HEK293 (cell line): ENCODE results near the gene TBX5.

ENCODE experiments used
- CTCF ChIA-PET: fragments of 350-600 bp; formaldehyde crosslinking; extraction: SDS; loops from one replicate; lab custom pipeline; 2021; ENCODE audit warnings: antibody characterized with exemption; lab: Yijun Ruan, JAX
- POLR2A ChIA-PET: fragments of 300-600 bp; formaldehyde crosslinking; extraction: SDS; loops from one replicate; lab custom pipeline; 2020; ENCODE audit warnings: antibody characterized with exemption, inconsistent platforms; lab: Yijun Ruan, JAX
- H3K27ac ChIP-seq: fragments of 200-500 bp; sonication (Bioruptor generic); 2 replicates; pipeline ENCODE4 v1.5.1; 2014; ENCODE audit warnings: low read depth, low read length, control low read depth, inconsistent platforms; ENCODE audit errors: extremely low read depth
- H3K36me3 ChIP-seq, 2 experiments: fragments of 200-500 bp in 1 of 2; sonication (Bioruptor generic) in 1 of 2; 1 replicate in 1 of 2; 2 replicates in 1 of 2; pipeline ENCODE4 v1.5.1; 2014 to 2017; ENCODE audit warnings: inconsistent platforms in 2 of 2, low read length in 2 of 2; ENCODE audit not compliant: control insufficient read depth in 2 of 2, insufficient read depth in 1 of 2
- H3K4me1 ChIP-seq: fragments of 200-500 bp; sonication (Bioruptor generic); 2 replicates; pipeline ENCODE4 v1.5.1; 2014; ENCODE audit warnings: mild to moderate bottlenecking, low read length, inconsistent platforms; ENCODE audit not compliant: control insufficient read depth, insufficient read depth
- H3K4me3 ChIP-seq: 2 replicates; pipeline ENCODE4 v1.5.1; 2011; ENCODE audit warnings: low read depth, mild to moderate bottlenecking, control low read depth, low read length, moderate library complexity
- H3K9me3 ChIP-seq: fragments of 200-500 bp; sonication (Bioruptor generic); 2 replicates; pipeline ENCODE4 v1.5.1; 2014; ENCODE audit warnings: low read depth, low read length, inconsistent platforms; ENCODE audit not compliant: control insufficient read depth, insufficient read depth
- FEZF1 ChIP-seq: fragments of 450-650 bp; formaldehyde crosslinking; IDR thresholded peaks from 2 replicates; pipeline ENCODE4 v1.5.1; 2016; ENCODE audit warnings: missing biosample characterization, missing genetic modification characterization
- MZF1 ChIP-seq: fragments of 450-650 bp; formaldehyde crosslinking; IDR thresholded peaks from 2 replicates; pipeline ENCODE4 v1.5.1; 2017; ENCODE audit warnings: missing biosample characterization, missing genetic modification characterization, borderline replicate concordance
- RBAK ChIP-seq: fragments of 450-650 bp; formaldehyde crosslinking; IDR thresholded peaks from 2 replicates; pipeline ENCODE4 v1.5.1; 2016; ENCODE audit warnings: missing biosample characterization, missing genetic modification characterization
- REPIN1 ChIP-seq: fragments of 450-650 bp; formaldehyde crosslinking; IDR thresholded peaks from 2 replicates; pipeline ENCODE4 v1.5.1; 2017; ENCODE audit warnings: missing biosample characterization, missing genetic modification characterization, low read depth
- ZBTB20 ChIP-seq: fragments of 450-650 bp; formaldehyde crosslinking; IDR thresholded peaks from 2 replicates; pipeline ENCODE4 v1.5.1; 2016; ENCODE audit warnings: missing biosample characterization, missing genetic modification characterization
- ZBTB48 ChIP-seq: fragments of 450-650 bp; formaldehyde crosslinking; IDR thresholded peaks from 2 replicates; pipeline ENCODE4 v1.5.1; 2016; ENCODE audit warnings: missing biosample characterization, missing genetic modification characterization
- ZFP3 ChIP-seq: fragments of 450-650 bp; formaldehyde crosslinking; IDR thresholded peaks from 2 replicates; pipeline ENCODE4 v1.5.1; 2016; ENCODE audit warnings: low read depth, missing biosample characterization, missing genetic modification characterization
- ZFP37 ChIP-seq: fragments of 450-650 bp; formaldehyde crosslinking; IDR thresholded peaks from 2 replicates; pipeline ENCODE4 v1.5.1; 2016; ENCODE audit warnings: missing biosample characterization, missing genetic modification characterization
- ZNF174 ChIP-seq: fragments of 450-650 bp; formaldehyde crosslinking; IDR thresholded peaks from 2 replicates; pipeline ENCODE4 v1.5.0; 2017; ENCODE audit warnings: missing biosample characterization, mild to moderate bottlenecking, missing genetic modification characterization
- ZNF184 ChIP-seq: fragments of 450-650 bp; IDR thresholded peaks from 2 replicates; pipeline ENCODE4 v1.5.1; 2018; ENCODE audit warnings: missing biosample characterization, mild to moderate bottlenecking, missing genetic modification characterization
- ZNF202 ChIP-seq: fragments of 450-650 bp; formaldehyde crosslinking; IDR thresholded peaks from 2 replicates; pipeline ENCODE4 v1.5.1; 2016; ENCODE audit warnings: missing biosample characterization, missing genetic modification characterization, borderline replicate concordance
- ZNF211 ChIP-seq: fragments of 450-650 bp; formaldehyde crosslinking; IDR thresholded peaks from 2 replicates; pipeline ENCODE4 v1.5.1; 2016; ENCODE audit warnings: low read depth, missing biosample characterization, missing genetic modification characterization
- ZNF214 ChIP-seq: fragments of 450-650 bp; formaldehyde crosslinking; IDR thresholded peaks from 2 replicates; pipeline ENCODE4 v1.5.1; 2017; ENCODE audit warnings: missing biosample characterization, mild to moderate bottlenecking, missing genetic modification characterization, borderline replicate concordance
- ZNF302 ChIP-seq: fragments of 450-650 bp; formaldehyde crosslinking; IDR thresholded peaks from 2 replicates; pipeline ENCODE4 v1.5.1; 2016; ENCODE audit warnings: missing biosample characterization, missing genetic modification characterization, low read depth
- ZNF324 ChIP-seq: fragments of 450-650 bp; formaldehyde crosslinking; IDR thresholded peaks from 2 replicates; pipeline ENCODE4 v1.5.1; 2016; ENCODE audit warnings: missing biosample characterization, missing genetic modification characterization
- ZNF354C ChIP-seq: fragments of 450-650 bp; formaldehyde crosslinking; IDR thresholded peaks from 2 replicates; pipeline ENCODE4 v1.5.1; 2016; ENCODE audit warnings: missing biosample characterization, missing genetic modification characterization, low read depth, borderline replicate concordance
- ZNF366 ChIP-seq: fragments of 450-650 bp; formaldehyde crosslinking; conservative IDR thresholded peaks from 2 replicates; pipeline ENCODE4 v1.5.1; 2016; ENCODE audit warnings: missing biosample characterization, missing genetic modification characterization
- ZNF391 ChIP-seq: fragments of 450-650 bp; formaldehyde crosslinking; IDR thresholded peaks from 2 replicates; pipeline ENCODE4 v1.5.1; 2016; ENCODE audit warnings: low read depth, missing biosample characterization, missing genetic modification characterization, borderline replicate concordance
- ZNF416 ChIP-seq: fragments of 450-650 bp; formaldehyde crosslinking; IDR thresholded peaks from 2 replicates; pipeline ENCODE4 v1.5.1; 2016; ENCODE audit warnings: missing biosample characterization, missing genetic modification characterization
- ZNF473 ChIP-seq: fragments of 450-650 bp; formaldehyde crosslinking; IDR thresholded peaks from 2 replicates; pipeline ENCODE4 v1.5.1; 2017; ENCODE audit warnings: missing biosample characterization, missing genetic modification characterization
- ZNF510 ChIP-seq: fragments of 450-650 bp; formaldehyde crosslinking; IDR thresholded peaks from 2 replicates; pipeline ENCODE4 v1.5.1; 2018; ENCODE audit warnings: mild to moderate bottlenecking, missing genetic modification characterization, missing biosample characterization; ENCODE audit not compliant: insufficient replicate concordance
- ZNF621 ChIP-seq: fragments of 450-650 bp; formaldehyde crosslinking; IDR thresholded peaks from 2 replicates; pipeline ENCODE4 v1.5.1; 2017; ENCODE audit warnings: missing biosample characterization, missing genetic modification characterization
- ZNF624 ChIP-seq: fragments of 450-650 bp; formaldehyde crosslinking; IDR thresholded peaks from 2 replicates; pipeline ENCODE4 v1.5.1; 2017; ENCODE audit warnings: missing biosample characterization, missing genetic modification characterization
- ZNF658 ChIP-seq: fragments of 450-650 bp; formaldehyde crosslinking; IDR thresholded peaks from 2 replicates; pipeline ENCODE4; 2016; ENCODE audit warnings: missing biosample characterization, missing genetic modification characterization
- ZNF701 ChIP-seq: fragments of 450-650 bp; formaldehyde crosslinking; IDR thresholded peaks from 2 replicates; pipeline ENCODE4 v1.5.1; 2016; ENCODE audit warnings: missing biosample characterization, missing genetic modification characterization
- TF ChIP-seq, protein P1 (sequence below): fragments of 450-650 bp; formaldehyde crosslinking; IDR thresholded peaks from 2 replicates; pipeline ENCODE4 v1.5.1; 2016; ENCODE audit warnings: missing biosample characterization, missing genetic modification characterization
- TF ChIP-seq, protein P2 (sequence below): fragments of 450-650 bp; formaldehyde crosslinking; IDR thresholded peaks from 2 replicates; pipeline ENCODE4 v1.5.1; 2016; ENCODE audit warnings: missing biosample characterization, missing genetic modification characterization
- TF ChIP-seq, protein P3 (sequence below): fragments of 450-650 bp; formaldehyde crosslinking; IDR thresholded peaks from 2 replicates; pipeline ENCODE4 v1.5.1; 2017; ENCODE audit warnings: missing biosample characterization, missing genetic modification characterization

The TBX5 gene

DNA sequence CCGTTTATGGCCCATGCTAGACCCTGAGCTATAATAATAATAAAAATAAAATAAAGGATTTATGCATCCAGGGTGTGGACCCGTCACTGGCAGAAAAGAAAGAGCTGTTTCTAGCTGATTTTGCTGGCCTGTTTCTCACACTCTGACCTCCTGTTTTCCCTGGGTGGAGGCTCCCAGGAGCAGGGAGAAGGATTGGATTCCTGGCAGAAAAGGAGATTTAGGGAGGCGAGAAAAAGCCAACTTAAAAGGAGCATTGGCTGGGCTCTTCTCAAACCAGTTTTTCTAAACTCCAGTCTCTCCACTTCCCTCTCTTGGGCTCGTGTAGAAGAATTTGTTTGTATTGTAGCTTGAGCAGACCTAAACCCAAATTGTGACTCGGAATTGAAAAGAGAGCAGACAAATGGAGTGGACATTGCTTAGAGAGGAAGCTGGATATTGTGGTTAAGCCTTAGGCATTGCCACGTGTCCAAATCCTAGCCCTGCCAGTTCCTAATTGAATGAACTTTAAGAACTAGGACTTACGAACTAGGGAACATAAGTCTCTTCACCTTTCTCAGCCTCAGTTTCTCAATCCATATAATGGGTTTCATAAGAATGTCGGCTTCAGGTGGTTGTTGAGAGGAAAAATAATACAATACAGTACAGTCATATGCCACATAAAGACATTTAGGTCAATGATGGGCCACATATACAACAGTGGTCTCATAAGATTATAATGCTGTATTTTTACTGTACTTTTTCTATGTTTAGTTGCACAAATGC lies 14.4 kb upstream of the TBX5 start:
- no peaks in the 10 kb centered on the region for H3K36me3 ChIP-seq
- TF ChIP-seq FEZF1 (tag by site-specific recombination): no peak
- no peak for TF ChIP-seq ZNF174 (tag by site-specific recombination)
- TF ChIP-seq, protein P1, sequence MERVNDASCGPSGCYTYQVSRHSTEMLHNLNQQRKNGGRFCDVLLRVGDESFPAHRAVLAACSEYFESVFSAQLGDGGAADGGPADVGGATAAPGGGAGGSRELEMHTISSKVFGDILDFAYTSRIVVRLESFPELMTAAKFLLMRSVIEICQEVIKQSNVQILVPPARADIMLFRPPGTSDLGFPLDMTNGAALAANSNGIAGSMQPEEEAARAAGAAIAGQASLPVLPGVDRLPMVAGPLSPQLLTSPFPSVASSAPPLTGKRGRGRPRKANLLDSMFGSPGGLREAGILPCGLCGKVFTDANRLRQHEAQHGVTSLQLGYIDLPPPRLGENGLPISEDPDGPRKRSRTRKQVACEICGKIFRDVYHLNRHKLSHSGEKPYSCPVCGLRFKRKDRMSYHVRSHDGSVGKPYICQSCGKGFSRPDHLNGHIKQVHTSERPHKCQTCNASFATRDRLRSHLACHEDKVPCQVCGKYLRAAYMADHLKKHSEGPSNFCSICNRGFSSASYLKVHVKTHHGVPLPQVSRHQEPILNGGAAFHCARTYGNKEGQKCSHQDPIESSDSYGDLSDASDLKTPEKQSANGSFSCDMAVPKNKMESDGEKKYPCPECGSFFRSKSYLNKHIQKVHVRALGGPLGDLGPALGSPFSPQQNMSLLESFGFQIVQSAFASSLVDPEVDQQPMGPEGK (tag by site-specific recombination): no peak
- TF ChIP-seq ZNF658 (tag by site-specific recombination): no peak
- no peak for TF ChIP-seq ZNF416 (tag by site-specific recombination)
- TF ChIP-seq REPIN1 (tag by site-specific recombination): no peak
- TF ChIP-seq ZNF302 (tag by site-specific recombination): no peak
- no peak for TF ChIP-seq ZNF366 (tag by site-specific recombination)
- no peak for TF ChIP-seq ZNF510 (tag by site-specific recombination)
- H3K4me3 ChIP-seq: no peak overlapping the region
- ChIA-PET CTCF (no interaction called here), POLR2A (no interaction called here)
- no peaks in the 10 kb centered on the region for H3K9me3 ChIP-seq
- no peaks in the 10 kb centered on the region for H3K4me1 ChIP-seq
- no peak overlapping the region for H3K27ac ChIP-seq

DNA sequence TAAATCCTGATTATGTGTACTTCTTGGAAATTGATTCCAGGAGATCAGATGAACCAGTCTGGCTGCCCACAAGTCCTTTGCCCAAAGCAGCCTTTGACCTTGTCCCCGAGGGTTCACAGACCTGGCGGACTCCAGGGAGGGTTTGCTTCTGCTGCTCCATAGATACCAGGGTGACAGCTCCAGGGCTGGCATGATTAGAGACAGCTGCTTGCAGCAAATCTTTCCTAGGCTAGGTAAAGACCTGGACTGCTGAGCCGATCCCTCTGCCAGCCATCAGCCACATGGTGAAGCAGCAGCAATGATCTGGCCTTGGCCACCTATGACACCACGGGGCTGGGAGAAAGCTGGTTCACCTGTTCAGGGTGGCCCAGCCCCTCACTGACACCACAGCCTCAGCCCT lies 10.1 kb upstream of the TBX5 start:
- Histone ChIP-seq H3K36me3 (no peaks in the 10 kb centered on the region), H3K27ac (no peak overlapping the region), H3K9me3 (no peaks in the 10 kb centered on the region), H3K4me1 (no peaks in the 10 kb centered on the region), H3K4me3 (no peak overlapping the region)
- ChIA-PET POLR2A (no interaction called here), CTCF (no interaction called here)
- TF ChIP-seq ZNF621 (tag by site-specific recombination): no peak
- no peak for TF ChIP-seq ZBTB48 (tag by site-specific recombination)
- no peak for TF ChIP-seq ZNF473
- no peak for TF ChIP-seq ZNF211 (tag by site-specific recombination)
- TF ChIP-seq ZFP37: no peak
- no peak for TF ChIP-seq MZF1 (tag by site-specific recombination)
- no peak for TF ChIP-seq ZNF184 (tag by site-specific recombination)
- no peak for TF ChIP-seq ZNF354C
- TF ChIP-seq ZNF701 (tag by site-specific recombination): no peak
- TF ChIP-seq, protein P2, sequence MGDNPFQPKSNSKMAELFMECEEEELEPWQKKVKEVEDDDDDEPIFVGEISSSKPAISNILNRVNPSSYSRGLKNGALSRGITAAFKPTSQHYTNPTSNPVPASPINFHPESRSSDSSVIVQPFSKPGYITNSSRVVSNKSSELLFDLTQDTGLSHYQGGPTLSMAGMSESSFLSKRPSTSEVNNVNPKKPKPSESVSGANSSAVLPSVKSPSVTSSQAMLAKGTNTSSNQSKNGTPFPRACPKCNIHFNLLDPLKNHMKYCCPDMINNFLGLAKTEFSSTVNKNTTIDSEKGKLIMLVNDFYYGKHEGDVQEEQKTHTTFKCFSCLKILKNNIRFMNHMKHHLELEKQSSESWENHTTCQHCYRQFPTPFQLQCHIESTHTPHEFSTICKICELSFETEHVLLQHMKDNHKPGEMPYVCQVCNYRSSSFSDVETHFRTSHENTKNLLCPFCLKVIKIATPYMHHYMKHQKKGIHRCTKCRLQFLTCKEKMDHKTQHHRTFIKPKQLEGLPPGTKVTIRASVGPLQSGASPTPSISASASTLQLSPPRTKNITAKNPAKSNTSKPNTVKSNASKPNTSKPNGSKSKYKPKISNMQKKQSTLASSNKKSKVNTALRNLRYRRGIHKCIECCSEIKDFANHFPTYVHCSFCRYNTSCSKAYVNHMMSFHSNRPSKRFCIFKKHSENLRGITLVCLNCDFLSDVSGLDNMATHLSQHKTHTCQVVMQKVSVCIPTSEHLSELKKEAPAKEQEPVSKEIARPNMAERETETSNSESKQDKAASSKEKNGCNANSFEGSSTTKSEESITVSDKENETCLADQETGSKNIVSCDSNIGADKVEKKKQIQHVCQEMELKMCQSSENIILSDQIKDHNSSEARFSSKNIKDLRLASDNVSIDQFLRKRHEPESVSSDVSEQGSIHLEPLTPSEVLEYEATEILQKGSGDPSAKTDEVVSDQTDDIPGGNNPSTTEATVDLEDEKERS (tag by site-specific recombination): no peak
- TF ChIP-seq, protein P3, sequence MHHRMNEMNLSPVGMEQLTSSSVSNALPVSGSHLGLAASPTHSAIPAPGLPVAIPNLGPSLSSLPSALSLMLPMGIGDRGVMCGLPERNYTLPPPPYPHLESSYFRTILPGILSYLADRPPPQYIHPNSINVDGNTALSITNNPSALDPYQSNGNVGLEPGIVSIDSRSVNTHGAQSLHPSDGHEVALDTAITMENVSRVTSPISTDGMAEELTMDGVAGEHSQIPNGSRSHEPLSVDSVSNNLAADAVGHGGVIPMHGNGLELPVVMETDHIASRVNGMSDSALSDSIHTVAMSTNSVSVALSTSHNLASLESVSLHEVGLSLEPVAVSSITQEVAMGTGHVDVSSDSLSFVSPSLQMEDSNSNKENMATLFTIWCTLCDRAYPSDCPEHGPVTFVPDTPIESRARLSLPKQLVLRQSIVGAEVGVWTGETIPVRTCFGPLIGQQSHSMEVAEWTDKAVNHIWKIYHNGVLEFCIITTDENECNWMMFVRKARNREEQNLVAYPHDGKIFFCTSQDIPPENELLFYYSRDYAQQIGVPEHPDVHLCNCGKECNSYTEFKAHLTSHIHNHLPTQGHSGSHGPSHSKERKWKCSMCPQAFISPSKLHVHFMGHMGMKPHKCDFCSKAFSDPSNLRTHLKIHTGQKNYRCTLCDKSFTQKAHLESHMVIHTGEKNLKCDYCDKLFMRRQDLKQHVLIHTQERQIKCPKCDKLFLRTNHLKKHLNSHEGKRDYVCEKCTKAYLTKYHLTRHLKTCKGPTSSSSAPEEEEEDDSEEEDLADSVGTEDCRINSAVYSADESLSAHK (tag by site-specific recombination): no peak
- no peak for TF ChIP-seq ZNF624
- no peak for TF ChIP-seq ZBTB20 (tag by site-specific recombination)
- TF ChIP-seq ZNF391 (tag by site-specific recombination): no peak
- TF ChIP-seq RBAK: no peak
- no peak for TF ChIP-seq ZNF202 (tag by site-specific recombination)
- no peak for TF ChIP-seq ZNF214 (tag by site-specific recombination)
- TF ChIP-seq ZFP3 (tag by site-specific recombination): no peak
- no peak for TF ChIP-seq ZNF324 (tag by site-specific recombination)
